Stomach (tissue), 9 donors: Measurements from ENCODE around the gene PXMP2. TPM values are rescaled to one million over a fixed set of nuclear protein-coding genes. Genes with fewer than 3 reads are reported as not detected.

Experiments used
- DNase-seq, 2 donors: peaks; one replicate each; pipeline versions ENCODE4 v3.0.0 to v3.0.0-alpha.2; 2013 to 2019
- H3K27ac ChIP-seq, 5 donors: fragments of 200-600 bp in 4 of 5; sonication (generic) in 4 of 5; one replicate each; pipeline ENCODE4 v1.5.1; 2013 to 2019; ENCODE audit warnings: mild to moderate bottlenecking in 1 of 5, moderate library complexity in 1 of 5
- H3K27me3 ChIP-seq, 3 donors: fragments of 200-600 bp; sonication (generic); one replicate each; pipeline ENCODE4 v1.5.1; 2017 to 2019; ENCODE audit warnings: mixed run types in 1 of 3
- H3K36me3 ChIP-seq, 4 donors: fragments of 200-600 bp; sonication (generic); 1 replicate in 3 of 4; 2 replicates in 1 of 4; pipeline ENCODE4 v1.5.1; 2016 to 2019
- H3K4me1 ChIP-seq, 4 donors: fragments of 200-600 bp; sonication (generic); one replicate each; pipeline ENCODE4 v1.5.1; 2016 to 2019
- H3K4me3 ChIP-seq, 4 donors: fragments of 200-600 bp; sonication (generic) in 3 of 4; one replicate each; pipeline ENCODE4 v1.5.1; 2016 to 2019; ENCODE audit warnings: mild to moderate bottlenecking in 1 of 4
- H3K9me3 ChIP-seq, 4 donors: fragments of 200-600 bp; sonication (generic); one replicate each; pipeline ENCODE4 v1.5.1; 2016 to 2019
- CTCF ChIP-seq, 7 experiments: fragments of 450-650 bp in 4 of 7; fragments of 200-600 bp in 3 of 7; sonication (generic) in 3 of 7; IDR thresholded peaks; one replicate each; pipeline ENCODE4 v1.5.1; 2016 to 2019; ENCODE audit warnings: antibody characterized with exemption in 7 of 7, control low read depth in 2 of 7, mild to moderate bottlenecking in 1 of 7
- EP300 ChIP-seq: sonication (generic); formaldehyde crosslinking; IDR thresholded peaks from one replicate; pipeline ENCODE4 v1.6.1; 2017; ENCODE audit warnings: antibody characterized with exemption
- POLR2A ChIP-seq, 4 donors: fragments of 450-650 bp; IDR thresholded peaks; one replicate each; pipeline ENCODE4 v1.6.1; 2016; ENCODE audit warnings: antibody characterized with exemption in 4 of 4, control low read depth in 2 of 4, mild to moderate bottlenecking in 1 of 4, moderate library complexity in 1 of 4
- POLR2AphosphoS5 ChIP-seq, 3 donors: sonication (generic); formaldehyde crosslinking; IDR thresholded peaks; one replicate each; pipeline ENCODE4 v1.6.1; 2016; ENCODE audit warnings: antibody characterized with exemption in 3 of 3
- WGBS, 5 donors: extraction: QIAGEN DNeasy Blood & Tissue Kit in 3 of 5; methylation state at CpG; one replicate each; pipeline versions ENCODE4 v1.1.5 to v1.1.7; 2013 to 2018; 5-methylcytosine and 5-hydroxymethylcytosine counted together
- intact Hi-C: fragments of 100-400 bp; cut with DNase I; formaldehyde crosslinking; loops from one replicate; pipeline ENCODE4 v1.15.1; 2023; ENCODE audit warnings: low total_unique reads
- polyA plus RNA-seq, 3 donors: library from polyadenylated mRNA; stranded (reverse); fragments of 200-250 nt; gene quantifications; one replicate each; pipeline ENCODE4 v1.2.3, GENCODE V29; 2013
- total RNA-seq, 5 donors: library from RNA; depleted of rRNA; stranded (reverse); fragments of >200 nt; gene quantifications; one replicate each; pipeline versions ENCODE4 v1.1.0 to v1.2.3, GENCODE V29; 2014 to 2016
- donor health status: healthy with polysubstance abuse.
- donor health status: Bipolar disorder and iron deficiency.
- donor health status: healthy.

Gene PXMP2
- total and polyA plus RNA-seq, 8 donors, result 29.9 to 274 (median 90.1) TPM

- Histone ChIP-seq H3K9me3 (no peaks in the 10 kb centered on the region), H3K27ac (no peak overlapping the region), H3K4me1 (no peaks in the 10 kb centered on the region), H3K4me3 (no peak overlapping the region), H3K27me3 (no peaks in the 10 kb centered on the region), H3K36me3 (peaks cover 82 to 97% (median 96%) of the 10 kb centered on the region in 4 donors)
- intact Hi-C loops, result no loop called here
- no peak for DNase-seq
- WGBS, 5 donors, result 94 to 96% (median 95%) methylated on average over 12 of the region's 12 CpGs
- no peak for TF ChIP-seq POLR2AphosphoS5 (IDR thresholded peaks at IDR 0.05)
- no peak for TF ChIP-seq POLR2A (IDR thresholded peaks at IDR 0.05)
- TF ChIP-seq CTCF (IDR thresholded peaks at IDR 0.05), result no peak
- no peak for TF ChIP-seq EP300
Observed at GRCh38 chr12:132726386-132726785, 39.0 kb downstream of the PXMP2 start.

GRCh38 chr12:132727091-132727794, 39.9 kb downstream of the PXMP2 start:
- peaks cover 91 to 97% (median 96%) of the 10 kb centered on the region in 4 donors for H3K36me3 ChIP-seq
- H3K27me3 ChIP-seq, result no peaks in the 10 kb centered on the region
- 91 to 96% (median 94%) methylated on average over 34 to 37 of the region's 37 CpGs for WGBS, 5 donors
- intact Hi-C loops, result no loop called here
- H3K4me3 ChIP-seq, result no peak overlapping the region
- H3K9me3 ChIP-seq, result no peaks in the 10 kb centered on the region
- TF ChIP-seq POLR2AphosphoS5 (IDR thresholded peaks at IDR 0.05), result no peak
- no peak for TF ChIP-seq CTCF (IDR thresholded peaks at IDR 0.05)
- TF ChIP-seq POLR2A (IDR thresholded peaks at IDR 0.05), result no peak
- no peak for TF ChIP-seq EP300
- H3K4me1 ChIP-seq, result no peaks in the 10 kb centered on the region
- DNase-seq, result no peak
- no peak overlapping the region for H3K27ac ChIP-seq

GRCh38 chr12:132728502-132728901, 41.1 kb downstream of the PXMP2 start:
- Histone ChIP-seq H3K4me3 (no peak overlapping the region), H3K27me3 (no peaks in the 10 kb centered on the region), H3K27ac (no peak overlapping the region), H3K36me3 (peaks cover 91 to 97% (median 96%) of the 10 kb centered on the region in 4 donors), H3K9me3 (no peaks in the 10 kb centered on the region), H3K4me1 (no peaks in the 10 kb centered on the region)
- intact Hi-C loops, result no loop called here
- TF ChIP-seq CTCF (IDR thresholded peaks at IDR 0.05), result no peak
- TF ChIP-seq POLR2A (IDR thresholded peaks at IDR 0.05), result no peak
- TF ChIP-seq EP300, result no peak
- TF ChIP-seq POLR2AphosphoS5 (IDR thresholded peaks at IDR 0.05), result no peak
- no peak for DNase-seq
- WGBS, 5 donors, result 94 to 100% (median 97%) methylated on average over 2 to 7 of the region's 7 CpGs

- Histone ChIP-seq H3K4me3 (no peak overlapping the region), H3K27ac (no peak overlapping the region), H3K27me3 (no peaks in the 10 kb centered on the region), H3K36me3 (peaks cover 93 to 97% (median 96%) of the 10 kb centered on the region in 4 donors), H3K9me3 (no peaks in the 10 kb centered on the region), H3K4me1 (no peaks in the 10 kb centered on the region)
- DNase-seq, result no peak
- no peak for TF ChIP-seq POLR2A (IDR thresholded peaks at IDR 0.05)
- TF ChIP-seq CTCF (IDR thresholded peaks at IDR 0.05), result no peak
- no peak for TF ChIP-seq POLR2AphosphoS5 (IDR thresholded peaks at IDR 0.05)
- TF ChIP-seq EP300, result no peak
- WGBS, 5 donors, result 86 to 92% (median 90%) methylated on average over 22 to 24 of the region's 24 CpGs
- intact Hi-C loops, result no loop called here
Observed at GRCh38 chr12:132729541-132730320, 42.3 kb downstream of the PXMP2 start.
